Measurements from ENCODE around the gene ZNF609. TPM values are rescaled to one million over a fixed set of nuclear protein-coding genes. Genes with fewer than 3 reads are reported as not detected.
A peak's percentile ranks its signal among the peaks of the same experiment; 100 is the strongest.

ZNF609 gene
- total RNA-seq, 4 donors from 2014 or later = 38.7 to 50.6 (median 43.9) TPM

DNA sequence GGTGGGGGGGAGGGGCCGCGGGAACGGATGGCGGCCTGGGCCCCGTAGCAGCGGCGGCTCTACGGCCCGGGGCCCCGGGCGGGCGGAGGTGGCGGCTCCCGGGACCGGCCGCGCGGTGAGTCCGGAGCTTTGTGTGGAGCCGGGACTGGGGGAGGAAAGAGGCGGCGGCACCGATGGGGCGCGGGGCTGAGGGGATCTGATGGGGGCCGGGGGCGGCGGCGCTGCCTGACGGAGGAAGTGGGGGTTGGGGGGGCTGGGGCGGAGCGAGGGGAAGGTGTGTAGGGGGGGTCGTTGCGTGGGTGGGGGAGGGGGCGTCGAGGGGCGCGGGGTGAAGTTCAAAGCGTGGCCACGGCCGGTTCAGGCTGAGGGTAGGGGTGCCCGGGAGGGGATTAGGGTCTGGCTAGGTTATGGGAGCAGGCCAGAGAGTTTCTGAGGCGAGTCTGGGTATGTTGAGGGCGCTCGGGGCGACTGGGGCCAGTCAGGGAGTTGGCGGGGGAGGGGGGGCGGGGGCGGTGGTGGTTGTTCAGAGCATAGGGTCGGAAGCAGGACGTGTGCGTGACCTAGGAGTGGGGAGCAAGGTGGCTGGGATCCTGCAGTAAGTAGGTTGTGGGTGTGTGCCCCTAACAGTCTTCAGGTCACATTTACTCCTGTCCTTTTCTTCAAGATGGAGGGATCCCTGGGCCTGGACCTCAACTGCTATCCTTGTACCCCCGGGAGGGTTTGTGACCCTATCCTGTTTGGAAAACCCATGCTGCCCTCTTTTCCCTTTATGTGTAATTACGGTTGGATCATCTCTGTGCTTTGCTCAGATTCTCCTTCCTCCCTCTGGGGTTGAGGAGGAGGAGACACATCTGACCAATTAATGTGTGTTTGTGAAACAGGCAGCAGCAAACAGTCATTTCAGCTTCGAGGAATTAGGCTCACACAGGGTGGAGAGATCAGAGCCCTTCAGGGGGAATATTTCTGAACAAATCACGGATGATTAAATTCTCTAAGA is 644 bp downstream of the ZNF609 start:
- ATAC-seq = peak; percentile 73
- H3K4me3 ChIP-seq = peak overlapping the region; percentile 78 to 96
- H3K4me1 ChIP-seq = peaks cover 29 to 82% (median 45%) of the 10 kb centered on the region in 3 donors
- no peaks in the 10 kb centered on the region for H3K27me3 ChIP-seq
- H3K36me3 ChIP-seq = no peaks in the 10 kb centered on the region
- H3K9me3 ChIP-seq = no peaks in the 10 kb centered on the region
- TF ChIP-seq POLR2AphosphoS5 (IDR thresholded peaks at IDR 0.05) (peak; percentile 69), POLR2A (IDR thresholded peaks at IDR 0.05) (peak in 1 of 2 donors; percentile 31), EP300 (IDR thresholded peaks at IDR 0.05) (no peak)
- TF ChIP-seq, protein P1, sequence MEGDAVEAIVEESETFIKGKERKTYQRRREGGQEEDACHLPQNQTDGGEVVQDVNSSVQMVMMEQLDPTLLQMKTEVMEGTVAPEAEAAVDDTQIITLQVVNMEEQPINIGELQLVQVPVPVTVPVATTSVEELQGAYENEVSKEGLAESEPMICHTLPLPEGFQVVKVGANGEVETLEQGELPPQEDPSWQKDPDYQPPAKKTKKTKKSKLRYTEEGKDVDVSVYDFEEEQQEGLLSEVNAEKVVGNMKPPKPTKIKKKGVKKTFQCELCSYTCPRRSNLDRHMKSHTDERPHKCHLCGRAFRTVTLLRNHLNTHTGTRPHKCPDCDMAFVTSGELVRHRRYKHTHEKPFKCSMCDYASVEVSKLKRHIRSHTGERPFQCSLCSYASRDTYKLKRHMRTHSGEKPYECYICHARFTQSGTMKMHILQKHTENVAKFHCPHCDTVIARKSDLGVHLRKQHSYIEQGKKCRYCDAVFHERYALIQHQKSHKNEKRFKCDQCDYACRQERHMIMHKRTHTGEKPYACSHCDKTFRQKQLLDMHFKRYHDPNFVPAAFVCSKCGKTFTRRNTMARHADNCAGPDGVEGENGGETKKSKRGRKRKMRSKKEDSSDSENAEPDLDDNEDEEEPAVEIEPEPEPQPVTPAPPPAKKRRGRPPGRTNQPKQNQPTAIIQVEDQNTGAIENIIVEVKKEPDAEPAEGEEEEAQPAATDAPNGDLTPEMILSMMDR (IDR thresholded peaks at IDR 0.05) = peak in 1 of 4 experiments; percentile 44
- peak overlapping the region; percentile 87 to 97 (median 93) for H3K27ac ChIP-seq
- 0 to 2% methylated on average over 9 to 12 of the region's 56 CpGs for WGBS, 2 donors (ENCODE audit: low coverage in 1 of 2)

DNA sequence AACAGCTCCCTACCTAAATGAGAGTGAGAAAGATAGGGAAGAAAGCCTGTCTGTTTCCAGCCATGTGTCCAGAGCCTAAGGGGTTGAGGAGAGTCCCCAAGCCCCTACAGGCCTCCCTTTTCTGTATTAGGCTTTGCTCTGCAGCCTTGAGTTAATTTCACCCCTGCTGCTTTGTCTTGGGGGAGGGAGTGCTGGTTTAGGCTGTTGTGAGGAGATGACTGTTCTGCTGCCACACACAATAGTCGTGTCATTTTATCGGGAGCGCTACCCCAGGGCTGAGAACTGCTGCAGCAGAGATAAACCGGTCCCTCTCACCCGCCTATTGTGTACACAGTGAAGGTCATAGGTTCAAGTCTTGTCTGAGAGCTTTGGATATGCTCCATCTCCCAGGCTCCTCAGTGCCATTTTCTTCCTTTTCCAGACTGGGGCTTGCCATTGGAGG is 1.4 kb downstream of the ZNF609 start:
- H3K9me3 ChIP-seq = no peaks in the 10 kb centered on the region
- no peaks in the 10 kb centered on the region for H3K36me3 ChIP-seq
- H3K4me3 ChIP-seq = peak overlapping the region; percentile 78 to 96
- H3K4me1 ChIP-seq = peaks cover 27 to 82% (median 44%) of the 10 kb centered on the region in 3 donors
- ATAC-seq = no peak
- H3K27ac ChIP-seq = peak overlapping the region; percentile 87 to 97 (median 93)
- TF ChIP-seq POLR2AphosphoS5 (IDR thresholded peaks at IDR 0.05) (no peak), POLR2A (IDR thresholded peaks at IDR 0.05) (no peak), EP300 (IDR thresholded peaks at IDR 0.05) (no peak)
- TF ChIP-seq, protein P1 (IDR thresholded peaks at IDR 0.05) = no peak
- no peaks in the 10 kb centered on the region for H3K27me3 ChIP-seq
- 0% methylated on average over 2 of the region's 5 CpGs for WGBS, 2 donors (ENCODE audit: low coverage in 1 of 2)

DNA sequence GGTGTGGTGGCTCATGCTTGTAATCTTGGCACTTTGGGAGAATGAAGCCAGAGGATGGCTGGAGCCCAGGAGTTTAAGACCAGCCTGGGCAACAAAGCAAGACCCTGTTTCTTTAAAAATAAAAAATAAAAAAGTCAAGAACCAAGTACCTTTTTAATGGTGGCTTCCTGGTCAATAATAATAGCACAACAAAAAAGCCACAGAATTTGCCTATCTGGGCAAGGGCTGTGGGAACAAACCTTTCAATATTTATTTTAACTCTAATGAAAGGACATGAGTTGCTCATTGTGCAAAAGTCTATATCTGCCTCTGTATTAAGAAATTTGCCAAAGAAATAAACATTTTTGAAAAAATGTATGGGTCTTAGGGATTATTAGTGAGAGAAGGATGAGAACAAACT is 2.1 kb downstream of the ZNF609 start:
- Histone ChIP-seq H3K4me3 (no peak overlapping the region), H3K27ac (peak overlapping the region in 3 of 4 donors; percentile 92 to 97 (median 94)), H3K4me1 (peaks cover 23 to 82% (median 48%) of the 10 kb centered on the region in 3 donors), H3K36me3 (no peaks in the 10 kb centered on the region), H3K27me3 (no peaks in the 10 kb centered on the region), H3K9me3 (no peaks in the 10 kb centered on the region)
- no peak for ATAC-seq
- TF ChIP-seq POLR2AphosphoS5 (IDR thresholded peaks at IDR 0.05) (no peak), POLR2A (IDR thresholded peaks at IDR 0.05) (no peak), EP300 (IDR thresholded peaks at IDR 0.05) (no peak)
- TF ChIP-seq, protein P1 (IDR thresholded peaks at IDR 0.05) = no peak

DNA sequence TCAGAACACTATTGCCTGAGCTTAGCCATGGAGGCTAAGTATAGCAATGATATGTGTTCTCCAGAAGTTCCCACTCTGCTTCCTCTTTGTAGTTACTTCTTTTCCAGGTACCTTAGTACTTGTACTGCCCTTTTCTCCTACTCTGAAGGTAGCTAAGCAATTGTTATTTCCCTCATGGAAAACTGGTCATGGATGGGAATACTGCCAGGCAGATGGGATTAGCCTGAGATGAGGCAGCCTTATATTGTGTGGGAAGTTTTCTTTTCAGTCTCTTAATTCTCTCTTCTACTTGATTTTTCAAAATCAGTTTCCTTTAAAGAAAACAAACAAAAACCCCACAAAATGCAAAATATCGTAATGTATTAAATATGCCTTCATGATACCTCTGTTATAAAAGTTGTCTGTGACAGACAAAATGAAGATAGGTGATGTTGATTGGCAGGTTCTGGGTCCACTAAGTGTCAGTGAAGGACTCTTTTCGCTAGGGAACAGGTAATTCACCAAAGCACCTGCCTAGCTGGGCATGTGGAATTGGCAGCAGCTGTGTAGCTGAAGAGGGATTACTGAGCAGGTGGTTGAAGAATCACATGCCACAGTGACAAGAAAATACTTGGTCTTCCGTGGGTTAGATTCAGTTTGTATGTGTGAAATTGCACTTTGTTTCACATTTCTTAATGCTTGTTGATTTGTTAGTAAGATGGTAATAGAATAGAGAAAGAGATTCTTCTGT is 4.1 kb downstream of the ZNF609 start:
- no peak for ATAC-seq
- no peaks in the 10 kb centered on the region for H3K27me3 ChIP-seq
- H3K4me3 ChIP-seq = no peak overlapping the region
- H3K36me3 ChIP-seq = no peaks in the 10 kb centered on the region
- H3K9me3 ChIP-seq = no peaks in the 10 kb centered on the region
- 44 to 54% methylated on average over 3 of the region's 3 CpGs for WGBS, 2 donors (ENCODE audit: low coverage in 1 of 2)
- TF ChIP-seq POLR2A (IDR thresholded peaks at IDR 0.05) (no peak), EP300 (IDR thresholded peaks at IDR 0.05) (no peak), POLR2AphosphoS5 (IDR thresholded peaks at IDR 0.05) (no peak)
- TF ChIP-seq, protein P1 (IDR thresholded peaks at IDR 0.05) = no peak
- peaks cover 19 to 80% (median 49%) of the 10 kb centered on the region in 3 donors for H3K4me1 ChIP-seq
- no peak overlapping the region for H3K27ac ChIP-seq

All from gastroesophageal sphincter (tissue), 4 donors.